H1 (cell line): ENCODE data around the gene SP4.

Experiments
- ATF2 ChIP-seq: IDR thresholded peaks from 2 replicates; pipeline ENCODE4 v1.6.1; 2012; ENCODE audit warnings: low read length, inconsistent platforms
- CTCF ChIP-seq, 3 experiments: IDR thresholded peaks; 1 replicate in 2 of 3; 2 replicates in 1 of 3; pipeline versions ENCODE4 v1.5.1 to v1.6.1; 2011; ENCODE audit warnings: low read length in 3 of 3, mild to moderate bottlenecking in 3 of 3, inconsistent platforms in 2 of 3, low read depth in 1 of 3, moderate library complexity in 1 of 3; ENCODE audit not compliant: insufficient read depth in 1 of 3; ENCODE audit errors: control extremely low read depth in 1 of 3
- FOSL1 ChIP-seq: IDR thresholded peaks from 2 replicates; pipeline ENCODE4 v1.6.1; 2011; ENCODE audit warnings: mild to moderate bottlenecking, low read depth, low read length, moderate library complexity; ENCODE audit not compliant: insufficient read depth
- ZNF274 ChIP-seq: IDR thresholded peaks from 2 replicates; pipeline ENCODE4 v1.7.0; 2012; ENCODE audit warnings: low read length, borderline replicate concordance; ENCODE audit errors: extremely low read depth

- TF ChIP-seq CTCF (IDR thresholded peaks at IDR 0.05; ENCODE audit: control extremely low read depth in 1 of 3, insufficient read depth in 1 of 3, low read depth in 1 of 3, low read length in 3 of 3) (no peak), ZNF274 (no peak), FOSL1 (no peak), ATF2 (no peak)
Measured at GRCh38 chr7:21548491-21548890, 120.6 kb downstream of the SP4 start.
